Trophoblast cell (in vitro differentiated cells and primary cell): ENCODE results near the gene METTL8.
"Not testable (repeated sequence)": the region's sequence is repeated elsewhere in the genome, so short reads cannot be mapped to it uniquely, and the experiment has no call there.

ENCODE experiments used
- DNase-seq, 2 donors: peaks; one replicate each; pipeline ENCODE4 v3.0.0-alpha.2; 2016
- H2AFZ ChIP-seq: 2 replicates; pipeline ENCODE4 v1.6.1; 2013; ENCODE audit warnings: low read length, moderate library complexity, mild to moderate bottlenecking; ENCODE audit not compliant: insufficient read depth, poor library complexity
- H2AK5ac ChIP-seq: 2 replicates; pipeline ENCODE4 v1.6.1; 2013; ENCODE audit warnings: mild to moderate bottlenecking, low read length
- H2BK120ac ChIP-seq: 2 replicates; pipeline ENCODE4 v1.6.1; 2013; ENCODE audit warnings: low read length, mild to moderate bottlenecking, moderate library complexity; ENCODE audit not compliant: insufficient read depth, poor library complexity
- H2BK12ac ChIP-seq: 2 replicates; pipeline ENCODE4 v1.6.1; 2013; ENCODE audit warnings: mild to moderate bottlenecking, low read length, moderate library complexity
- H2BK5ac ChIP-seq: 2 replicates; pipeline ENCODE4 v1.6.1; 2013; ENCODE audit warnings: low read length, low read depth, moderate library complexity, mild to moderate bottlenecking; ENCODE audit not compliant: poor library complexity
- H3K14ac ChIP-seq: 2 replicates; pipeline ENCODE4 v1.6.1; 2013; ENCODE audit warnings: mild to moderate bottlenecking, low read length
- H3K18ac ChIP-seq: 2 replicates; pipeline ENCODE4 v1.6.1; 2013; ENCODE audit warnings: mild to moderate bottlenecking, low read length
- H3K23ac ChIP-seq: 2 replicates; pipeline ENCODE4 v1.6.1; 2013; ENCODE audit warnings: low read length
- H3K27ac ChIP-seq: 2 replicates; pipeline ENCODE4 v1.5.1; 2013; ENCODE audit warnings: low read depth, mild to moderate bottlenecking, inconsistent platforms, low read length, moderate library complexity
- H3K27me3 ChIP-seq: 2 replicates; pipeline ENCODE4 v1.6.1; 2013; ENCODE audit warnings: inconsistent platforms, mild to moderate bottlenecking, low read length, moderate library complexity; ENCODE audit not compliant: insufficient read depth
- H3K36me3 ChIP-seq, 2 experiments: 1 replicate in 1 of 2; 2 replicates in 1 of 2; pipeline ENCODE4 v1.6.1; 2013; ENCODE audit warnings: low read length in 2 of 2, mild to moderate bottlenecking in 2 of 2, moderate library complexity in 1 of 2; ENCODE audit not compliant: insufficient read depth in 2 of 2, control insufficient read depth in 1 of 2
- H3K4ac ChIP-seq: 2 replicates; pipeline ENCODE4 v1.6.1; 2013; ENCODE audit warnings: low read depth, mild to moderate bottlenecking, low read length, moderate library complexity
- H3K4me1 ChIP-seq, 2 experiments: 1 replicate in 1 of 2; 2 replicates in 1 of 2; pipeline ENCODE4 v1.6.1; 2013; ENCODE audit warnings: low read length in 2 of 2, mild to moderate bottlenecking in 2 of 2, moderate library complexity in 1 of 2; ENCODE audit not compliant: insufficient read depth in 2 of 2, control insufficient read depth in 1 of 2
- H3K4me2 ChIP-seq: 2 replicates; pipeline ENCODE4 v1.6.1; 2013; ENCODE audit warnings: inconsistent platforms, mild to moderate bottlenecking, low read length, moderate library complexity
- H3K4me3 ChIP-seq: 2 replicates; pipeline ENCODE4 v1.5.1; 2013; ENCODE audit warnings: mild to moderate bottlenecking, low read depth, low read length, inconsistent platforms
- H3K79me1 ChIP-seq: one replicate; pipeline ENCODE4 v1.6.1; 2013; ENCODE audit warnings: low read length
- H3K79me2 ChIP-seq: 2 replicates; pipeline ENCODE4 v1.6.1; 2013; ENCODE audit warnings: low read length, mild to moderate bottlenecking; ENCODE audit not compliant: control insufficient read depth, insufficient read depth, poor library complexity
- H3K9ac ChIP-seq: 2 replicates; pipeline ENCODE4 v1.6.1; 2013; ENCODE audit warnings: mild to moderate bottlenecking, low read length
- H3K9me3 ChIP-seq: 2 replicates; pipeline ENCODE4 v1.6.1; 2013; ENCODE audit warnings: low read depth, mild to moderate bottlenecking, control low read depth, inconsistent platforms, low read length; ENCODE audit not compliant: insufficient read depth
- H4K12ac ChIP-seq: 2 replicates; pipeline ENCODE4 v1.6.1; 2013; ENCODE audit warnings: low read depth, mild to moderate bottlenecking, low read length, moderate library complexity
- H4K8ac ChIP-seq: 2 replicates; pipeline ENCODE4 v1.6.1; 2013; ENCODE audit warnings: low read depth, mild to moderate bottlenecking, low read length, moderate library complexity
- H4K91ac ChIP-seq: one replicate; pipeline ENCODE4 v1.6.1; 2013; ENCODE audit warnings: low read depth, mild to moderate bottlenecking, low read length, moderate library complexity
- WGBS: extraction: QIAGEN DNeasy Blood & Tissue Kit; methylation state at CpG from one replicate; pipeline ENCODE4 v1.1.7; 2013; ENCODE audit warnings: missing lambda C conversion rate; ENCODE audit not compliant: insufficient read length, insufficient coverage; ENCODE audit errors: extremely low coverage; 5-methylcytosine and 5-hydroxymethylcytosine counted together

METTL8 gene

DNA sequence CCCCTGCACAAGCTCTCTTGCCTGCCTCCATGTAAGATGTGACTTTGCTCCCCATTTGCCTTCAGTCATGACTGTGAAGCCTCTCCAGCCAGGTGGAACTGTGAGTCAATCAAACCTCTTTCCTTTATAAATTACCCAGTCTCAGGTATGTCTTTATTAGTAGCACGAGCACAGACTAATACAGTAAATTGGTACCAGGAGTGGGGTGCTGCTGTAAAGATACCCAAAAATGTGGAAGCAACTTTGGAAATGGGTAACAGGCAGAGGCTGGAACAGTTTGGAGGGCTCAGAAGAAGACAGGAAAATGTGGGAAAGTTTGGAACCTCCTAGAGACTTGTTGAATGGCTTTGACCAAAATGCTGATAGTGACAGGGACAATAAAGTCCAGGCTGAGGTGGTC is 122.2 kb downstream of the METTL8 start:
- not testable (repeated sequence) for H3K36me3 ChIP-seq, H4K91ac ChIP-seq, H3K9ac ChIP-seq, H2BK120ac ChIP-seq, H2AFZ ChIP-seq, H3K14ac ChIP-seq, H3K79me1 ChIP-seq, H2BK12ac ChIP-seq, H4K12ac ChIP-seq, H4K8ac ChIP-seq, H3K9me3 ChIP-seq, H3K23ac ChIP-seq, H3K18ac ChIP-seq, H2BK5ac ChIP-seq, H3K4me2 ChIP-seq, H3K4me3 ChIP-seq, H3K4ac ChIP-seq, H2AK5ac ChIP-seq, H3K4me1 ChIP-seq, DNase-seq, H3K27ac ChIP-seq, H3K79me2 ChIP-seq, H3K27me3 ChIP-seq
- WGBS: no CpG with 5 or more reads among the region's 1 CpG

DNA sequence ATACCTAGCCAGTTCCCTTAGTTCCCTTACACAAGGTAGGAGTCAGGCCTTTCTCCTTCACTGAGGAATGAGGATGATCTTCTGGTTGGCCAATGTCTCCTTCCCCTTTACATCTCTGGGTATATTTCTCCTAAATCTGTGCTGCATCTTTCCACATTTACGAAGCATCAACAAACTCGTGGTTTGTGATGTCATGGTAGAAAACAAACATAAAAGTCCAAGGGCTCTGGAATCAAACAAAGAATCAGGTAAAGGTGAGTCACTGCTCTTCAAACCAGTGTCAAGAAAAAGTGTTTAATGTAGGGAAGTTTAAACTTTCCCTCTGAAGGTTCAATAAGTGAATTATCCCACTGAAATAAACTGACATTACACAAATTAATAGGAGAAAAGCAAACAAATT is 122.9 kb downstream of the METTL8 start:
- Histone ChIP-seq H2BK12ac (no peak overlapping the region), H2AK5ac (no peak overlapping the region), H2BK5ac (no peak overlapping the region), H3K4me3 (no peak overlapping the region), H3K4me2 (no peak overlapping the region), H3K23ac (no peak overlapping the region), H2BK120ac (no peak overlapping the region), H3K79me1 (no peaks in the 10 kb centered on the region), H3K4ac (no peak overlapping the region), H3K14ac (no peak overlapping the region), H3K4me1 (no peaks in the 10 kb centered on the region), H4K91ac (no peak overlapping the region), H3K27me3 (no peaks in the 10 kb centered on the region), H3K79me2 (no peaks in the 10 kb centered on the region), H2AFZ (no peak overlapping the region), H4K12ac (no peak overlapping the region), H3K9ac (no peak overlapping the region), H4K8ac (no peak overlapping the region), H3K27ac (no peak overlapping the region), H3K9me3 (peaks cover 3% of the 10 kb centered on the region), H3K18ac (no peak overlapping the region), H3K36me3 (no peaks in the 10 kb centered on the region)
- no CpG with 5 or more reads among the region's 2 CpGs for WGBS
- DNase-seq: no peak

DNA sequence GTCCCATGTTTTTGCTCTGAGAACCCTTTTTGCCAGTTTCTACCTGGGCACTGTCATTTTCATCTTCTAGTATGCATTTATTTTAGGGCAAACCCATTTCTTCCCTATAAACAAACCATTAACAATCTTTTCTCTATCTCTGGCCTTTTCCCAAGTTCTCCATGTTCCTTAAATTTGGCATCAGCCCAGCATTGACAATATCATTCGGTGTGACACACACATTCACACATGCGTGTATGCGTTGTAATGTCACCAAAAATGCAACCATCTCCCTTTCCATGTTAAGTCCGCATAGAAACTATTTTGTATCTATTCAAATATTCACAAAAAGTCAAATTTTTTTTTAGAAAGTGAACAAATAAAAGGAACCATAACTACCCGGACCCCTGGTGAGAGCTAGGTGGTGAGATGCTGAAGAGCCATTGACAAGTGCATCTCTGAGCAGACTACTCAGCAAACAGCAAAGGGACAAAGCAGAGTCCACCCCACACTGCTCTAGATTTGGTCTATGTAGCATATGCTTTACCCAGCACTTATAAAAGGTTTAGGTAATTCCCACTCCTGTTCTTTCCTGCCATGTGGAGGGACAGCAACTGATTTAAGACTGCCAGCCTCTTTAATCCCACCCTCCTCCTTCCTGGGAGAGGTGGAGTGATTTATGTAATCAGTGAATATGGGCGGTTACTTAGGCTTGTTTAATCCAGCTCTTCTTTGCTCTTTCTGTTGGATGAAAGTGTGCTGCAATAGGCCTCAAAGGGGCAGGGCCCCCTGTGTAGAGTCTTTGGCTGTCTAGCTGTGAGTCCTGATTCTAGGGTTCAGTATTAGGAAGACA is 124.1 kb downstream of the METTL8 start:
- Histone ChIP-seq H4K91ac (no peak overlapping the region), H3K27me3 (no peaks in the 10 kb centered on the region), H4K12ac (no peak overlapping the region), H2BK5ac (no peak overlapping the region), H3K4me1 (no peaks in the 10 kb centered on the region), H3K9ac (no peak overlapping the region), H3K4ac (no peak overlapping the region), H3K79me1 (no peaks in the 10 kb centered on the region), H3K4me3 (no peak overlapping the region), H3K27ac (no peak overlapping the region), H2BK12ac (no peak overlapping the region), H3K36me3 (no peaks in the 10 kb centered on the region), H3K18ac (no peak overlapping the region), H2AK5ac (no peak overlapping the region), H3K14ac (no peak overlapping the region), H3K23ac (no peak overlapping the region), H3K4me2 (no peak overlapping the region), H4K8ac (no peak overlapping the region), H3K9me3 (peaks cover 3% of the 10 kb centered on the region), H3K79me2 (no peaks in the 10 kb centered on the region), H2BK120ac (no peak overlapping the region), H2AFZ (no peak overlapping the region)
- no CpG with 5 or more reads among the region's 6 CpGs for WGBS
- no peak for DNase-seq

DNA sequence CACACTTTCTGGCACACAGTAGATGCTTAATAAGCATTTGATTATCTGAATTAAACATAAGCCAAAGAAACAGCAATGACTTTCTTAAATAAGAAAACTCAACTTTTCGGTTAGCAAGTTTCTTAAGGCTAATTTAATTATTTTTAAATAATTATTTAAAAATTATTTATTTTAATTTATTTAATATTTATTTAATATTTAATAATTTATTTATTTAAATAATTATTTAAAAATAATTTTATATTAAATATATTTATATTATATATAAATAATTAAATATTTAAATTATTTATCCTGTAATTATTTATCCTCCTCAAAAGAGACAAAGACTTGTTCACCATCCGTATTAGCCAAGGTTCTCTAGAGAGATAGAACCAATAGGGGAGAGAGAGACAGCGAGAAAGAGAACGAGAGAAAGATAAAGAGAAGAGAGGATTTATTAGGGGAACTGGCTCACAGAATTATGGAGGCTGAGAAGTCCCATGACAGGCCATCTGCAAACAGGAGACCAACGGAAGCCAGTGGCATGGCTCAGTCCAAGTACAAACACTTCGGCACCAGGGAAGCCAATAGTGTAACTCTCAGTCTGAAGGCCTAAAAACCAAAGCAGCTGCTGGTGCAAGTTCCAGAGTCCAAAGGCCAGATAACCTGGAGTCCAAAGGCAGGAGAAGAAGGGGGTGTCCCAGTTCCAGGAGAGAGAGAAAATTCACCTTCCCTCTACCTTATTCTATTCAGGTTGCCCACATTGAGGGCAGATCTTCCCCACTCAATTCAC is 125.3 kb downstream of the METTL8 start:
- H3K4me1 ChIP-seq: no peaks in the 10 kb centered on the region
- H3K4ac ChIP-seq: no peak overlapping the region
- no peak for DNase-seq
- no peaks in the 10 kb centered on the region for H3K36me3 ChIP-seq
- H3K79me2 ChIP-seq: no peaks in the 10 kb centered on the region
- no peak overlapping the region for H3K23ac ChIP-seq
- no peak overlapping the region for H2BK120ac ChIP-seq
- no peak overlapping the region for H3K14ac ChIP-seq
- no peak overlapping the region for H3K27ac ChIP-seq
- no CpG with 5 or more reads among the region's 6 CpGs for WGBS
- no peaks in the 10 kb centered on the region for H3K27me3 ChIP-seq
- H4K12ac ChIP-seq: no peak overlapping the region
- H4K91ac ChIP-seq: no peak overlapping the region
- H2BK5ac ChIP-seq: no peak overlapping the region
- H3K18ac ChIP-seq: no peak overlapping the region
- H3K79me1 ChIP-seq: no peaks in the 10 kb centered on the region
- H3K4me2 ChIP-seq: no peak overlapping the region
- no peak overlapping the region for H3K9ac ChIP-seq
- peaks cover 3% of the 10 kb centered on the region for H3K9me3 ChIP-seq
- H2AK5ac ChIP-seq: no peak overlapping the region
- no peak overlapping the region for H2AFZ ChIP-seq
- H3K4me3 ChIP-seq: no peak overlapping the region
- no peak overlapping the region for H4K8ac ChIP-seq
- H2BK12ac ChIP-seq: no peak overlapping the region
